Measurements from ENCODE around the gene CD300C. TPM values are rescaled to one million over a fixed set of nuclear protein-coding genes. Genes with fewer than 3 reads are reported as not detected.
"Not testable (repeated sequence)": the region's sequence is repeated elsewhere in the genome, so short reads cannot be mapped to it uniquely, and the experiment has no call there.

Gene CD300C
- polyA plus RNA-seq, 1 donor, result 0.18 TPM

- no peak for DNase-seq
Measured at GRCh38 chr17:74531231-74531761, 14.6 kb downstream of the CD300C start, which contains the start of gene CD300LB. Gene CD300LB (minus strand): TSS chr17:74531475. CDS start chr17:74531350, 125 bp downstream.

GRCh38 chr17:74530831-74531150 lies 15.1 kb downstream of the CD300C start:
- no peak for DNase-seq

- no peak for DNase-seq
Measured at GRCh38 chr17:74529243-74529642, 16.7 kb downstream of the CD300C start.

- no peak for DNase-seq
Measured at GRCh38 chr17:74528491-74529199, 17.3 kb downstream of the CD300C start.

- DNase-seq, result no peak
Measured at GRCh38 chr17:74527756-74528155, 18.2 kb downstream of the CD300C start.

GRCh38 chr17:74527081-74527480 lies 18.8 kb downstream of the CD300C start:
- DNase-seq, result no peak

- DNase-seq, result no peak
Measured at GRCh38 chr17:74526681-74527080, 19.2 kb downstream of the CD300C start.

GRCh38 chr17:74525781-74526288 lies 20.1 kb downstream of the CD300C start:
- no peak for DNase-seq

- no peak for DNase-seq
Measured at GRCh38 chr17:74525465-74525725, 20.5 kb downstream of the CD300C start.

GRCh38 chr17:74524653-74525464 lies 21.1 kb downstream of the CD300C start:
- no peak for DNase-seq

- no peak for DNase-seq
Measured at GRCh38 chr17:74523308-74523707, 22.6 kb downstream of the CD300C start.

- no peak for DNase-seq
Measured at GRCh38 chr17:74522381-74523105, 23.4 kb downstream of the CD300C start.

GRCh38 chr17:74521701-74522201 lies 24.2 kb downstream of the CD300C start:
- no peak for DNase-seq

GRCh38 chr17:74520790-74521480 lies 25.0 kb downstream of the CD300C start:
- no peak for DNase-seq

- no peak for DNase-seq
Measured at GRCh38 chr17:74520016-74520434, 25.9 kb downstream of the CD300C start.

- not testable (repeated sequence) for DNase-seq
Measured at GRCh38 chr17:74518413-74518981, 27.4 kb downstream of the CD300C start.

GRCh38 chr17:74516561-74517328 lies 29.2 kb downstream of the CD300C start:
- DNase-seq, result no peak

GRCh38 chr17:74515941-74516340 lies 30.0 kb downstream of the CD300C start:
- DNase-seq, result no peak

- no peak for DNase-seq
Measured at GRCh38 chr17:74514632-74515334, 31.1 kb downstream of the CD300C start.

Data from left kidney (tissue), 2 donors.